GM08714 (cell line): ENCODE measurements around the gene CREB5.

Experiments used
- H3K4me3 ChIP-seq: fragments of 200-500 bp; sonication (Bioruptor generic); 2 replicates; pipeline ENCODE4 v1.5.1; 2014; ENCODE audit warnings: mild to moderate bottlenecking, low read length, inconsistent platforms
- ZNF274 ChIP-seq: IDR thresholded peaks from 2 replicates; pipeline ENCODE4 v1.6.1; 2012; ENCODE audit warnings: mild to moderate bottlenecking, low read depth, low read length

The CREB5 gene

GRCh38 chr7:28516390-28517172 lies 104.3 kb downstream of the CREB5 start:
- TF ChIP-seq ZNF274: no peak

GRCh38 chr7:28517206-28517605 lies 104.9 kb downstream of the CREB5 start:
- TF ChIP-seq ZNF274: no peak

More at GRCh38 chr7:28516390-28517172, 104.3 kb downstream of the CREB5 start:
- H3K4me3 ChIP-seq: no peak overlapping the region

GRCh38 chr7:28517606-28518005 lies 105.3 kb downstream of the CREB5 start:
- TF ChIP-seq ZNF274: no peak

More at GRCh38 chr7:28517206-28517605, 104.9 kb downstream of the CREB5 start:
- no peak overlapping the region for H3K4me3 ChIP-seq

GRCh38 chr7:28520074-28521015 lies 108.0 kb downstream of the CREB5 start:
- no peak overlapping the region for H3K4me3 ChIP-seq
- no peak for TF ChIP-seq ZNF274

More at GRCh38 chr7:28517606-28518005, 105.3 kb downstream of the CREB5 start:
- H3K4me3 ChIP-seq: no peak overlapping the region

GRCh38 chr7:28524978-28525377 lies 112.7 kb downstream of the CREB5 start:
- H3K4me3 ChIP-seq: no peak overlapping the region
- TF ChIP-seq ZNF274: no peak

- H3K4me3 ChIP-seq: no peak overlapping the region
- no peak for TF ChIP-seq ZNF274
Observed at GRCh38 chr7:28528899-28529298, 116.6 kb downstream of the CREB5 start.

GRCh38 chr7:28529755-28530154 lies 117.4 kb downstream of the CREB5 start:
- H3K4me3 ChIP-seq: no peak overlapping the region
- no peak for TF ChIP-seq ZNF274

- H3K4me3 ChIP-seq: no peak overlapping the region
- no peak for TF ChIP-seq ZNF274
Observed at GRCh38 chr7:28530175-28530802, 118.0 kb downstream of the CREB5 start.

GRCh38 chr7:28530803-28531175 lies 118.5 kb downstream of the CREB5 start:
- no peak for TF ChIP-seq ZNF274
- no peak overlapping the region for H3K4me3 ChIP-seq

- no peak for TF ChIP-seq ZNF274
- H3K4me3 ChIP-seq: no peak overlapping the region
Observed at GRCh38 chr7:28531291-28531690, 119.0 kb downstream of the CREB5 start.

GRCh38 chr7:28532181-28532580 lies 119.9 kb downstream of the CREB5 start:
- no peak for TF ChIP-seq ZNF274
- no peak overlapping the region for H3K4me3 ChIP-seq

GRCh38 chr7:28533267-28533666 lies 120.9 kb downstream of the CREB5 start:
- no peak overlapping the region for H3K4me3 ChIP-seq
- TF ChIP-seq ZNF274: no peak

GRCh38 chr7:28533731-28534531 lies 121.6 kb downstream of the CREB5 start:
- no peak for TF ChIP-seq ZNF274
- H3K4me3 ChIP-seq: no peak overlapping the region
